Gastrocnemius medialis (tissue), 4 donors: ENCODE results near the gene HPS5. TPM values are rescaled to one million over a fixed set of nuclear protein-coding genes. Genes with fewer than 3 reads are reported as not detected.

Experiments used
- ATAC-seq, 2 donors: fragments of 150-250 bp; one replicate each; pipeline ENCODE4 v1.9.1; 2016
- DNase-seq, 2 donors: peaks; one replicate each; pipeline ENCODE4 v3.0.0-alpha.2; 2019
- H3K27ac ChIP-seq, 4 donors: fragments of 200-600 bp; sonication (generic); 1 replicate in 1 of 4; 2 replicates in 3 of 4; pipeline ENCODE4 v1.5.1; 2016 to 2018; ENCODE audit warnings: mild to moderate bottlenecking in 2 of 4, moderate library complexity in 1 of 4
- H3K27me3 ChIP-seq, 3 donors: fragments of 200-600 bp; sonication (generic) in 2 of 3; 1 replicate in 1 of 3; 2 replicates in 2 of 3; pipeline versions ENCODE4 v1.5.1 to v1.6.0; 2016 to 2019; ENCODE audit warnings: mild to moderate bottlenecking in 1 of 3, moderate library complexity in 1 of 3
- H3K36me3 ChIP-seq, 2 donors: fragments of 200-600 bp; sonication (generic) in 1 of 2; one replicate each; pipeline ENCODE4 v1.5.1; 2017 to 2018
- H3K4me1 ChIP-seq, 2 donors: fragments of 200-600 bp; sonication (generic) in 1 of 2; one replicate each; pipeline ENCODE4 v1.5.1; 2016 to 2017; ENCODE audit warnings: mild to moderate bottlenecking in 2 of 2
- H3K4me3 ChIP-seq, 4 donors: fragments of 200-600 bp; sonication (generic) in 3 of 4; 1 replicate in 1 of 4; 2 replicates in 3 of 4; pipeline ENCODE4 v1.5.1; 2016 to 2019; ENCODE audit warnings: mild to moderate bottlenecking in 2 of 4
- H3K9me3 ChIP-seq, 3 donors: fragments of 200-600 bp; sonication (generic) in 2 of 3; 1 replicate in 1 of 3; 2 replicates in 2 of 3; pipeline ENCODE4 v1.5.1; 2016 to 2019
- POLR2A ChIP-seq, 2 donors: fragments of 450-650 bp; IDR thresholded peaks; one replicate each; pipeline ENCODE4 v1.6.1; 2017; ENCODE audit warnings: antibody characterized with exemption in 2 of 2, mild to moderate bottlenecking in 2 of 2, moderate library complexity in 2 of 2
- in situ Hi-C, 4 donors: fragments of 200-750 bp; cut with MboI; loops; one replicate each; pipeline versions ENCODE4 v1.15.0 to v1.8.0; 2017; ENCODE audit warnings: low sequenced_read_pairs in 4 of 4
- intact Hi-C: fragments of 100-400 bp; cut with DNase I; formaldehyde crosslinking; loops from one replicate; pipeline ENCODE4 v1.15.1; 2023; ENCODE audit warnings: low total_unique reads
- total RNA-seq, 4 donors: library from RNA; depleted of rRNA; stranded (reverse); fragments of >200 nt; gene quantifications; one replicate each; pipeline versions ENCODE4 v1.1.0 to v1.2.3, GENCODE V29; 2016
- TF ChIP-seq, protein P1 (sequence below), 5 experiments: fragments of 450-650 bp in 3 of 5; fragments of 200-600 bp in 2 of 5; sonication (generic) in 2 of 5; IDR thresholded peaks in 4 of 5; conservative IDR thresholded peaks in 1 of 5; 1 replicate in 4 of 5; 2 replicates in 1 of 5; pipeline ENCODE4 v1.5.1; 2016 to 2019; ENCODE audit warnings: antibody characterized with exemption in 5 of 5, mild to moderate bottlenecking in 3 of 5, moderate library complexity in 3 of 5

Gene HPS5
- total RNA-seq, 4 donors from 2014 or later, result 5.3 to 13.1 (median 9.7) TPM

GRCh38 chr11:18235394-18236334 lies 86.3 kb downstream of the HPS5 start:
- TF ChIP-seq POLR2A (IDR thresholded peaks at IDR 0.05), result no peak
- Histone ChIP-seq H3K4me3 (no peak overlapping the region), H3K27me3 (no peaks in the 10 kb centered on the region), H3K36me3 (no peaks in the 10 kb centered on the region), H3K9me3 (no peaks in the 10 kb centered on the region), H3K4me1 (no peaks in the 10 kb centered on the region), H3K27ac (no peak overlapping the region)
- ATAC-seq, result no peak
- DNase-seq, result no peak
- intact Hi-C loops (no loop called here), in situ Hi-C loops (no loop called here)

DNA sequence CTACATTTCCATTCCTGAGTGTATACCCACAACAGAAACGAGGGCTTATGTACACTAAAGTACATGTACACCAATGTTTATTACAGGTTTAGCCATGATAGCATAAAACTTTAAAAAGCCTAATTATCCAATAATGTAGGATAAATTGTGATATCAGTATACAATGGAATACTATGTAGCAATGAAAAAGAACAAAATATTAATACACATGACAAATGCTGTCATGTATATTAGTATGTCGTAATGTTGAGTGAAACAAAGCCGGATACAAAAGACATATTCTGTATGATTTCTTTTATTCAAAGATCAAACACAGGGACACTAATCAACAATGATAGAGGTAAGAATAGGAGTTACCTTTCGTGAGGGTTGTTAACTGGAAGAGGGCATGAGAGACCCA lies 88.0 kb downstream of the HPS5 start:
- Histone ChIP-seq H3K27ac (no peak overlapping the region), H3K9me3 (no peaks in the 10 kb centered on the region), H3K4me1 (no peaks in the 10 kb centered on the region), H3K36me3 (no peaks in the 10 kb centered on the region), H3K4me3 (no peak overlapping the region), H3K27me3 (no peaks in the 10 kb centered on the region)
- no peak for TF ChIP-seq POLR2A (IDR thresholded peaks at IDR 0.05)
- TF ChIP-seq, protein P1, sequence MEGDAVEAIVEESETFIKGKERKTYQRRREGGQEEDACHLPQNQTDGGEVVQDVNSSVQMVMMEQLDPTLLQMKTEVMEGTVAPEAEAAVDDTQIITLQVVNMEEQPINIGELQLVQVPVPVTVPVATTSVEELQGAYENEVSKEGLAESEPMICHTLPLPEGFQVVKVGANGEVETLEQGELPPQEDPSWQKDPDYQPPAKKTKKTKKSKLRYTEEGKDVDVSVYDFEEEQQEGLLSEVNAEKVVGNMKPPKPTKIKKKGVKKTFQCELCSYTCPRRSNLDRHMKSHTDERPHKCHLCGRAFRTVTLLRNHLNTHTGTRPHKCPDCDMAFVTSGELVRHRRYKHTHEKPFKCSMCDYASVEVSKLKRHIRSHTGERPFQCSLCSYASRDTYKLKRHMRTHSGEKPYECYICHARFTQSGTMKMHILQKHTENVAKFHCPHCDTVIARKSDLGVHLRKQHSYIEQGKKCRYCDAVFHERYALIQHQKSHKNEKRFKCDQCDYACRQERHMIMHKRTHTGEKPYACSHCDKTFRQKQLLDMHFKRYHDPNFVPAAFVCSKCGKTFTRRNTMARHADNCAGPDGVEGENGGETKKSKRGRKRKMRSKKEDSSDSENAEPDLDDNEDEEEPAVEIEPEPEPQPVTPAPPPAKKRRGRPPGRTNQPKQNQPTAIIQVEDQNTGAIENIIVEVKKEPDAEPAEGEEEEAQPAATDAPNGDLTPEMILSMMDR (IDR thresholded peaks at IDR 0.05 in 4 of 5, conservative IDR thresholded peaks at IDR 0.05 in 1 of 5), result no peak
- ATAC-seq, result no peak
- intact Hi-C loops, result no loop called here
- in situ Hi-C loops, result no loop called here
- DNase-seq, result no peak

GRCh38 chr11:18230859-18231258 lies 91.1 kb downstream of the HPS5 start:
- Histone ChIP-seq H3K9me3 (no peaks in the 10 kb centered on the region), H3K36me3 (no peaks in the 10 kb centered on the region), H3K27ac (no peak overlapping the region), H3K4me3 (no peak overlapping the region), H3K27me3 (no peaks in the 10 kb centered on the region), H3K4me1 (no peaks in the 10 kb centered on the region)
- ATAC-seq (no peak), DNase-seq (no peak)
- TF ChIP-seq, protein P1 (IDR thresholded peaks at IDR 0.05 in 4 of 5, conservative IDR thresholded peaks at IDR 0.05 in 1 of 5), result no peak
- no peak for TF ChIP-seq POLR2A (IDR thresholded peaks at IDR 0.05)
- intact Hi-C loops (no loop called here), in situ Hi-C loops (no loop called here)

DNA sequence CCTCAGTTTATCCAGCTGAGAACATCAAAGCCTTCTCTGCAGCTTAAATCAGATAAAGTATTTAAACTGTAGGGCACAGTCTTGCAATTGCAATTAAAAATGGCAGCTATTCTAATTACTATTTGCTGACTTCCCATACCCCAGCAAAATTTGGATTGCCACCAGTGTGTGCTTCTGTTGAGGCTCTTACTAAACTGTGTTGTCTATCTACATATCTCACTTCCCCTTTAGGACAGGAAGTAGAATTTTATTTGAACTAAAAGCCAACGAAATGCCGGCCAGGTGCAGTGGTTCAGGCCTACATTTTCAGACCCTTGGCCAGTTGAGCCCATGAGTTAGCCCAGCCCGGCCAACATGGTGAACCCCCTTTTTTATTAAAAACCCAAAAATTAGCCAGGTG lies 92.4 kb downstream of the HPS5 start:
- TF ChIP-seq, protein P1 (IDR thresholded peaks at IDR 0.05 in 4 of 5, conservative IDR thresholded peaks at IDR 0.05 in 1 of 5), result no peak
- no peak for TF ChIP-seq POLR2A (IDR thresholded peaks at IDR 0.05)

More for the DNA sequence above, 92.4 kb downstream of the HPS5 start:
- Histone ChIP-seq H3K27me3 (no peaks in the 10 kb centered on the region), H3K4me3 (no peak overlapping the region), H3K9me3 (no peaks in the 10 kb centered on the region), H3K36me3 (no peaks in the 10 kb centered on the region), H3K4me1 (no peaks in the 10 kb centered on the region), H3K27ac (no peak overlapping the region)
- intact Hi-C loops (no loop called here), in situ Hi-C loops (no loop called here)
- ATAC-seq, result no peak
- DNase-seq, result no peak

Other genes starting within 250 kb of the HPS5 start
- gene SAAL1, start 216.1 kb downstream of the HPS5 start, total RNA-seq, result 10 to 100 TPM in 1 of 4 donors, 1 to 10 TPM in 3; 3.0 to 16.1 (median 4.4) TPM
- not detected for gene MRGPRX3, start 189.6 kb downstream of the HPS5 start, total RNA-seq
- gene MRGPRX4, start 149.3 kb downstream of the HPS5 start, total RNA-seq, result not detected
- gene SAA4, start 85.3 kb downstream of the HPS5 start, total RNA-seq, result 1 to 10 TPM in 2 of 4 donors, not detected in 2; 2.5 to 3.9 TPM
- 10 to 100 TPM in 3 of 4 donors, 1 to 10 TPM in 1; 2.0 to 67.5 (median 42.8) TPM for gene SAA2, start 73.5 kb downstream of the HPS5 start, total RNA-seq
- 100 to 1,000 TPM in 2 of 4 donors, 10 to 100 TPM in 1, 1 to 10 TPM in 1; 5.7 to 145 (median 89.3) TPM for gene SAA1, start 55.9 kb downstream of the HPS5 start, total RNA-seq
- gene GTF2H1, start 427 bp upstream of the HPS5 start, total RNA-seq, result 10 to 100 TPM; 30.9 to 45.6 (median 33.2) TPM
- 1,000 to 10,000 TPM in 1 of 4 donors, 100 to 1,000 TPM in 3; 354 to 1,010 (median 500) TPM for gene LDHA, start 72.4 kb upstream of the HPS5 start, total RNA-seq
- gene LDHC, start 90.2 kb upstream of the HPS5 start, total RNA-seq, result 1 to 10 TPM in 1 of 4 donors, under 1 TPM in 1, not detected in 2; 0.67 to 1.4 TPM
- gene LDHAL6A, start 133.7 kb upstream of the HPS5 start, total RNA-seq, result not detected
- 100 to 1,000 TPM; 106 to 180 (median 170) TPM for gene TSG101, start 204.8 kb upstream of the HPS5 start, total RNA-seq